Ovary (tissue), 3 donors: ENCODE data around the gene LGALS1.

ENCODE experiments used
- CTCF ChIP-seq, 3 donors: fragments of 450-650 bp in 2 of 3; fragments of 200-600 bp in 1 of 3; IDR thresholded peaks; one replicate each; pipeline versions ENCODE4 v1.5.1 to v1.8.0; 2016 to 2022; ENCODE audit warnings: antibody characterized with exemption in 3 of 3, mild to moderate bottlenecking in 1 of 3
- EP300 ChIP-seq: sonication (generic); formaldehyde crosslinking; IDR thresholded peaks from one replicate; pipeline ENCODE4 v1.6.1; 2017; ENCODE audit warnings: antibody characterized with exemption
- POLR2A ChIP-seq: fragments of 450-650 bp; IDR thresholded peaks from one replicate; pipeline ENCODE4 v1.6.1; 2017; ENCODE audit warnings: antibody characterized with exemption, mild to moderate bottlenecking, moderate library complexity
- donor health status: DM: no; HTN: no; CAD: no.

DNA sequence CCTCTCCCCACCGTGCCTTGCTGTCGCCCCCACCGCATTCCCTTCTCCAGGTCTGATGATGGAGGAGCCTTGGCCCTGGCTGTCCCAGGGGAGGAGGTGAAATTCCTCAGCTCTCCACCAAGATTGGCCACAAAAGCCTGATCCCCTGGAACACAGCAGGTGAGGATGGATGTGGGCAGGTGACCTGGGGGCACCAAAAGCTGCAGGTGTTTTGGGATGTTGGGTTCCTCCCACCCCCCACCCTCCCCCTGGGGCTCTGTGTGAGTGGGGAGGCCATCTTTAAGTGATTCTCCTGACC lies 22.1 kb downstream of the LGALS1 start:
- TF ChIP-seq POLR2A, result no peak
- no peak for TF ChIP-seq CTCF (IDR thresholded peaks at IDR 0.05)
- TF ChIP-seq EP300, result no peak
